GM20000 (cell line): ENCODE measurements around the gene GUCD1.

ENCODE experiments used
- DNase-seq: peaks from one replicate; pipeline ENCODE4 v3.0.0; 2012; ENCODE audit warnings: low spot score
- CTCF ChIP-seq: IDR thresholded peaks from 2 replicates; pipeline ENCODE4 v1.5.1; 2012; ENCODE audit warnings: mild to moderate bottlenecking, control low read depth; ENCODE audit errors: extremely low read depth, missing control alignments

GUCD1 gene

GRCh38 chr22:24585927-24586546, 31.1 kb upstream of the GUCD1 start:
- no peak for TF ChIP-seq CTCF
- no peak for DNase-seq

DNA sequence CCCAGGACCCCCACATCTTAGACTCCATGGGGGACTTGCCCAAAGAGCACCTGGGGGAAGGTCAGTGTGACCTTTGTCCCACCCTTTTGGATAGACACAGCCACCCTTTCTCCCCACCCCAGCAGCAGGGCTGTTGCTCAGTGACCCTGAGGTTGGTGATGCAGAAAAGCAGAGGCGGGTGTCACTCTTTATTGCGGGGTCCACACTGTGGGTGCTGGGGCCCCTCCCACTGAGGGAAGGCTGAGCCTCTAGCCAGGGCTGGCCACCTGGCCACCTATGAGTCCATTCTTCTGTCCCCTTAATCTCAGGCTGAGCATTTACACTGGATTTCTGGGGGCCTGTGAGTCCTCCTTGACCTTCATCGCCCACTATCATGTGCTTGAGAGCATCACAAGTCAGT, 30.5 kb upstream of the GUCD1 start:
- no peak for DNase-seq
- no peak for TF ChIP-seq CTCF

DNA sequence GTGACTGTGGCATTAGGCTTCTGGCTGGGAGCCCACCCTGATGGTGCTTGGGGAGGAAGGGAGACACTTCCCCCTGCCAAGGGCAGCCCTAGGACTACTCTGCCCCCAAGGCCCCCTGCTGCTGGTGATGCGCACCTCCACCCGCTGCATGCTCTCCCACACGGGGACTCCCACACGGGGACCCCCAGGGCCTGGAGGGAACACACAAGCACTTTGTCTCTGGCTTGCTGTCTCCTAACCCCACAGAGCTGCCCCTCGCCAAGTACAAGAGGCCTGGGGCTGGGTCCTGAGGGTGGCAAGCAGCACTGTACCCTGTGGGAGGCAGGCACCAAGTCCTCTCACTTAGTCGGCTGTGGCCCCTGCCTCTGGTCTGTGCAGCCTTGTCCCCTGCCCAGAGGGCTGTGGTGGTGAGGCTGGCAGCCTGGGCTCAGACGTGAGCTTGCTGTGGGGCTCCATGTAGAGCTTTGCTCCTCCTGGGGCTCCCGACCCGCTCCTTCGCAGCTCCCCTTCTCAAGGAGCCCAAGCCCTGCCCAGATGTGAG, 30.0 kb upstream of the GUCD1 start:
- no peak for DNase-seq
- no peak for TF ChIP-seq CTCF

GRCh38 chr22:24584166-24584790, 29.3 kb upstream of the GUCD1 start:
- TF ChIP-seq CTCF = no peak
- no peak for DNase-seq

GRCh38 chr22:24583221-24584165, 28.6 kb upstream of the GUCD1 start:
- no peak for DNase-seq
- no peak for TF ChIP-seq CTCF

DNA sequence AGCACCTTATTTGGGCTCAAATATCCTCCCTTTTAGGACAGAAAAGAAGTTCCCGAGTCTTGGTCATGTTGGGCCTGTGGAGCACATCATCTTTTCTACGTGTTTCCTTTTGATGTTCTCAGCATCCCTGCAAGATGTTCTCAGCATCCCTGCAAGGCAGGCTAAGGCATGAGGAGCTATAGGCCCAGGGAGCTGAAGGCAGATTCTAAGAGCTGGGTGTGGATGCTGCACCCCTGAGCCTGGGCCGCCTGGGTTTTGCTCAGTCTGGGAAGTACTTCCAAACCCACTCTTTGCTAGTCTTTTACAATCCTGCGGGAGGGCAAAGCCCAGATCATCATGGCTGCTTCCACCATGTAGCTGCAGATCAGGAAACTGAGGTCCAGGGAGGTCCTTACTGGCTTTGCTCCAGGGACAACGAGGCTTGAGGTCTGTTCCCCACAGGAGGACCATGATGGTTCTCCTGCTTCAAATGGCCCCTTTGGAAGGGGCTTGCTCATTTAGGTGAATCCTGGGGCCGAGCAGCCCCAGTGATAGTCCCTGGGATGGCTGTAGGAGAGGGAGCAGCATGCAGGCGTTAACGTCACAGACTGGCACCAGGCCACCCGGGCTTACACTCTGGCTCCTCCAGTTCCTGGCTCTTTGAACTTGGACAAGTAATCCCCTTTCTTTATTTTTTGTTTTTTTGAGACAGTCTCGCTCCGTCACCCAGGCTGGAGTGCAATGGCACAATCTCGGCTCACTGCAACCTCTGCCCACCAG, 27.3 kb upstream of the GUCD1 start:
- no peak for DNase-seq
- TF ChIP-seq CTCF = no peak
